NCI-H748 (cell line): ENCODE data around the gene HDAC6.
A peak's percentile ranks its signal among the peaks of the same experiment; 100 is the strongest.
"Not testable (repeated sequence)": the region's sequence is repeated elsewhere in the genome, so short reads cannot be mapped to it uniquely, and the experiment has no call there.

Experiments used
- DNase-seq: peaks from one replicate; lab custom pipeline; 2025; ENCODE audit not compliant: unreplicated experiment; lab: John Stamatoyannopoulos, UW

The HDAC6 gene

DNA sequence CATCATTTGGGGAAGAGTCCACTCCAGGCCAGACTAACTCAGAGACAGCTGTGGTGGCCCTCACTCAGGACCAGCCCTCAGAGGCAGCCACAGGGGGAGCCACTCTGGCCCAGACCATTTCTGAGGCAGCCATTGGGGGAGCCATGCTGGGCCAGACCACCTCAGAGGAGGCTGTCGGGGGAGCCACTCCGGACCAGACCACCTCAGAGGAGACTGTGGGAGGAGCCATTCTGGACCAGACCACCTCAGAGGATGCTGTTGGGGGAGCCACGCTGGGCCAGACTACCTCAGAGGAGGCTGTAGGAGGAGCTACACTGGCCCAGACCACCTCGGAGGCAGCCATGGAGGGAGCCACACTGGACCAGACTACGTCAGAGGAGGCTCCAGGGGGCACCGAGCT lies 21.2 kb downstream of the HDAC6 start:
- DNase-seq, result no peak

DNA sequence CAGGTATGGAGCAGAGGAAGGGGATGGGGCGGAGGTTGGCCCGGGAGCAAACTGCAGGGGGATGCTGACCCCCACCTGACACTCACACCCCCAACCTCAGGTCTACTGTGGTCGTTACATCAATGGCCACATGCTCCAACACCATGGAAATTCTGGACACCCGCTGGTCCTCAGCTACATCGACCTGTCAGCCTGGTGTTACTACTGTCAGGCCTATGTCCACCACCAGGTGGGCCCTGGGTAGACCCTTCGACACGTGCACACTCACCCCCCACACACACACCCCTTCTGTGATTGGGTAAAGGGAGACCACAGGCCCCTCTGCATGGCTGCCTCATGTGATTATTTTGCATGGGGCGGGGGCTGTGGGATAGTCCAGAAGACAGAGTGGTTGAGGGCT lies 22.2 kb downstream of the HDAC6 start:
- no peak for DNase-seq

DNA sequence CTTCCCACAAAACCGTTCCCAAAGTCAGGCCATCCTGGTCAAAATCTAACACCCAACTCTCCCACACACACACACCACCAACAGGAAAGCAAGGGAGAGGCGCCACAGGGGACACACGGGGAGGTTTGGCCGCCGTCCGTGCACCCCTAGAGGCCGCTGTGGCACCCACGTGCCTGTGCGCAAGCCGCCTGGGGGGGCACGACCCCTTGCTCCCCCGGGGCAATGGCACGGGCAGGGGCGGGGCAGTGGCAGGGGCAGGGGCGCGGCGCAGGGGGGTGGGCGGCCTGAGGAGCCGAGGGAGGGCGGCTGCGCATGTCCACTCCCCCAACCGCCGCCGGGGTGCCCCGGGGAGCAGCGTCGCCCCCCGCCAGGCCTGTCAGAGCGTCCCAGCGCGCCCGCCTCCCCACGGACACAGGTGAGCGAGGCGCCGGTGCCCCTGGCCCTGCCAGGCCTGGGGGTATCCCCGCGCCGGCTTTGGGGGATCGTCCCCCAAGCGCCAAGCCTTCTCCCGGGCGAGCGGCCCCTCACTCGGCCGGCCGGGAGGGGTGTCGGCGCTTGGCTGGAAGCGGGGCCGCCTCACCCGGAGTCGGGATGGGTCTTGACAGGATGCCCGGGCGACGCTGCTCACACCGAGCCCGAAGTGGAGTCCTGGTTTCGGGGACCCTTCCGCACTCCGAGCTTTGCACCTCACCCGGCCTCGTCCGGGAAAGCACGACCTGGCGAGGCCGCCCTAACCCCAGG lies 24.4 kb downstream of the HDAC6 start, which contains the start of gene ERAS:
Gene ERAS (plus strand): TSS at position 379 of the 741 bp plus-strand sequence. CDS start 2,611 bp downstream, outside the sequence.
- DNase-seq, result no peak

DNA sequence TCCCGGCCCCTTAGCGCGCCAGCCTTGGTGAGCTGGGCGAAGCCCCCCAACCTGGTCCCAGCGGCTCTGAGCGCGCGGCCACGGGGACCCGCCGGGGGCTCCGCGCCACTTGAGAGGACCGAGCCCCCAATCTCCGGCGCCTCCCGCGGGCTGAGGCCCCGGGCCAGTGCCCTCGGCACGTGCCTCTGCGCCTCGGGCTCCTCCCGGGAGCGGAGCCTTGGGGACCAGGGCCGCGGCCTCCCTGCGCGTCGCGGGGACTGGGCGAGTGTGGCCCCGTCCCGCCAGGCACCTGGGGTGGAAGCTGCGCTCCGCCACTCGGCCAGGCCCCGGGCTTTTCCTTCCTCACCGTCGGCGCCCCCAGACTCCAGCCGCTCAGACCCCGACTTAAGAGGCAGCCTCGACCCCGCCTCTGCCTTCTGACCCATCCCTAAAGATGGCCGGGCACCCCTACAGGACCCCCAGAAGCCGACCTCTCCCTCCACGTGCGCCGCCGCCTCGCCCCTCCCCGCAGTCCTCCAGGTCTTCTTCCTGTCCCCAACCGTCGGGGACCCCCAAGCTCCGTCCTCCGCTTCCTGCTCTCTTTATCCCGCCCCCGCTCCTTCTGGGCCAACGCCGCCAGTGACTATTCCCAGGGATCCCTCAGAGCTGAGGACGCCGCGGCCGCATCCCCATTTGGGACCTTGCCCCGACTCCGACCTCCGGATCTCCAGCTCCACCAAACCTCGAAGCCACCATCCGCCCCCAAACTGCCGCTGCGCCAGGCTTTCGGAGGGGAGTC lies 25.2 kb downstream of the HDAC6 start:
- DNase-seq, result no peak

DNA sequence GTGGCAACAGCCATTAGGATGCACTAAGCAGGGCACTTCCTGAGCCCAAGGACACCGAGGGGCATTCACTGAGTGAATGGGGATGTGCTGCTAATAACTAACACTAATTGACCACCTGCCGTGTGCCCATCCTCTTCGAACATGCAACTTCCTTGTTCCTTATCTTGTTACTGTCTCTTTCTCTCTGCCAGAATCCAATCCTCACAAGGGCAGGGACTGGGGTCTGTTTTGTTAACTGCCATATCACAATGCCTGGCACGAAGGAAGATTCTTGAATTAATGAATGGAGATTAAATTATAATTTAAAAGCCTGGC lies 25.7 kb downstream of the HDAC6 start:
- DNase-seq, result no peak

DNA sequence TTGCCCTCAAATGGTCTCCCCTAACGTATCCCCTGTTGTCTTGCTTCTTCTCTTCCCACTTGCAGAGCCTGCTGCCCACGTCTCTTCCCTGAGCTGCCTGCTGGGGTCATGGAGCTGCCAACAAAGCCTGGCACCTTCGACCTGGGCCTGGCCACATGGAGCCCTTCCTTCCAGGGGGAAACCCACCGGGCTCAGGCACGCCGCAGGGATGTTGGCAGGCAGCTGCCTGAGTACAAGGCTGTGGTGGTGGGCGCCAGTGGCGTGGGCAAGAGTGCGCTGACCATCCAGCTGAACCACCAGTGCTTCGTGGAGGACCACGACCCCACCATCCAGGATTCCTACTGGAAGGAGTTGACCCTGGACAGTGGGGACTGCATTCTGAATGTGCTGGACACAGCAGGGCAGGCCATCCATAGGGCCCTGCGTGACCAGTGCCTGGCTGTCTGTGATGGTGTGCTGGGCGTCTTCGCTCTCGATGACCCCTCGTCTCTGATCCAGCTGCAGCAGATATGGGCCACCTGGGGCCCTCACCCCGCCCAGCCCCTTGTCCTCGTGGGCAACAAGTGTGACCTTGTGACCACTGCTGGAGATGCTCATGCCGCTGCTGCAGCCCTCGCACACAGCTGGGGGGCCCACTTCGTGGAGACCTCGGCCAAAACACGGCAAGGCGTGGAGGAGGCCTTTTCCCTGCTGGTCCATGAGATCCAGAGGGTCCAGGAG lies 27.3 kb downstream of the HDAC6 start:
- no peak for DNase-seq

GRCh38 chrX:48831136-48831908 lies 29.5 kb downstream of the HDAC6 start:
- no peak for DNase-seq

GRCh38 chrX:48831909-48832291 lies 30.0 kb downstream of the HDAC6 start:
- DNase-seq, result no peak

GRCh38 chrX:48833542-48834138 lies 31.8 kb downstream of the HDAC6 start:
- peak; percentile 1 for DNase-seq

GRCh38 chrX:48834383-48834709 lies 32.5 kb downstream of the HDAC6 start:
- peak; percentile 65 for DNase-seq

GRCh38 chrX:48835524-48836329 lies 33.9 kb downstream of the HDAC6 start, which contains the start of gene PCSK1N:
Gene PCSK1N, minus strand, starts transcription at chrX:48835610. Its CDS starts 78 bp downstream, at chrX:48835532.
- peak; percentile 97 for DNase-seq

DNA sequence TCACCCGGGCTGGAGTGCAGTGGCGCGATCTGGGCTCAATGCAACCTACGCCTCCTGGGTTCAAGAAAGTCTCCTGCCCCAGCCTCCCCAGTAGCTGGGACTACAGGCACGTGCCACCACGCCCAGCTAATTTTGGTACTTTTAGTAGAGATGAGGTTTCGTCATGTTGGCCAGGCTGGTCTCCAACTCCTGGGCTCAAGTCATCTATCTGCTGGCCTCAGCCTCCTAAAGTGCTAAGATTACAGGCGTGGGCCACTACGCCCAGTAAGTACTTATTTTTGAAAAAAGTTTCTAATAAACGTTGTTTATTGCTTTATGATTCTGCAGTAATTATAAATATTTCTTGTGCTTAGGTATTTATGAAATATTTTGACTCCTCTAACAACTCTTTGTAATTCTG lies 37.8 kb downstream of the HDAC6 start:
- no peak for DNase-seq

GRCh38 chrX:48848847-48849246 lies 47.0 kb downstream of the HDAC6 start:
- DNase-seq, result no peak

- DNase-seq, result no peak
Measured at GRCh38 chrX:48852857-48853256, 51.0 kb downstream of the HDAC6 start.

- DNase-seq, result not testable (repeated sequence)
Measured at GRCh38 chrX:48853494-48853893, 51.6 kb downstream of the HDAC6 start.

DNA sequence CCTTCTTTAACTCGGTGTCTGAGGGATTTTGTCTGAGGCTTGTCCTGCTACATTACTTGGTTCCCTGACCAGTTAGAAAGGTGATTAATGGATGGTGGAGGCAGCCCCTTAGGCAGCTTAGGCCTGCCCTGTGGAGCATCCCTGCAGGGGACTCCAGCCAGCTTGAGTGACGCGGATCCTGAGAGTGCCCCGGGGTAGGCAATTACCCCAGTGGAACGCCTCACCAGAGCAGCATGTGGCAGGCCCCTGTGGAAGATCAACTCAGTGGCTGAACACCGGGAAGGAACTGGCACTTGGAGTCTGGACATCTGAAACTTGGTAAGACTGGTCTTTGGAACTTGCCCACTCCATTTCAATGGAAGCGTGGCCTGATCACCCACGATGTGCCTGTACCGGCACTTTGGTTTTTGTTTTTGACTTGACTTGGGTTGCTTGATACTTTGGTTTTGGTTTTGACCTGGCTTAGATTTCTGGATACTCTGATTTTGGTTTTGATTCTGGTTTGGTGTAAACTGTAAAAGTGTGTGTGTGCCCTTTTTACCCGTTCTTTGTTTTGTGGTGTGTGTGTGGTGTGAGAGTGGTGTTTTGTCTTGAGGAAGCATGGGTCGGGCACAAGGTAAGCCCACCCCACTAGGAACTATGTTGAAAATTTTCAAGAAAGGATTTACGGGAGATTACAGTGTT lies 52.4 kb downstream of the HDAC6 start:
- DNase-seq, result not testable (repeated sequence)

GRCh38 chrX:48854898-48855297 lies 53.0 kb downstream of the HDAC6 start:
- DNase-seq, result peak; percentile 21

DNA sequence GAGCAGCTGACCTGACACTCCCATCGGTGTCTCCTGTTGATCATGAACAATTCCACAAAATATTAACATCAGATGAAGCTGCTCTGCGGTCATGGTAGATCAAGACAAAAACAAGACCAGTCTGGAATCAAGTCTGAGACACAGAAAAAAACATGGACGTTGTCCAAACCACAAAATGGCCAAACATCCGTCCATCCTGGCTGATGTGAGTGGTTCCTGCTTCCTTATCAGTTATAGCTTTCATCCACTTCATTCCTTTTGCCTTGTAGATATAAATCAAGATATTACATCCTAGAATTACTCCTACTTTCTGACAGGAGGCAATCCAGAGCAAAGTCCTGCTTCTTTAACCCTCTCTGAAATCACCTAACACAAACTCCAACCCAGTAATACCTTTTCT lies 62.3 kb downstream of the HDAC6 start:
- no peak for DNase-seq

- DNase-seq, result not testable (repeated sequence)
Measured at GRCh38 chrX:48872017-48872416, 70.2 kb downstream of the HDAC6 start.
